Placental pericyte (primary cell): ENCODE results near the gene PRAF2. TPM values are rescaled to one million over a fixed set of nuclear protein-coding genes. Genes with fewer than 3 reads are reported as not detected.

Source experiments
- small RNA-seq: library from RNA; depleted of rRNA; stranded (forward); fragments of <200 nt; gene quantifications from one replicate; pipeline ENCODE3, GENCODE V24; 2012; ENCODE audit warnings: low replicate concordance
- total RNA-seq: library from RNA; depleted of rRNA; stranded (reverse); fragments of >200 nt; gene quantifications from 2 replicates; pipeline ENCODE4 v1.2.3, GENCODE V29; 2012

The PRAF2 gene
- total RNA-seq: 14.0 and 15.2 TPM in 2 replicates

DNA sequence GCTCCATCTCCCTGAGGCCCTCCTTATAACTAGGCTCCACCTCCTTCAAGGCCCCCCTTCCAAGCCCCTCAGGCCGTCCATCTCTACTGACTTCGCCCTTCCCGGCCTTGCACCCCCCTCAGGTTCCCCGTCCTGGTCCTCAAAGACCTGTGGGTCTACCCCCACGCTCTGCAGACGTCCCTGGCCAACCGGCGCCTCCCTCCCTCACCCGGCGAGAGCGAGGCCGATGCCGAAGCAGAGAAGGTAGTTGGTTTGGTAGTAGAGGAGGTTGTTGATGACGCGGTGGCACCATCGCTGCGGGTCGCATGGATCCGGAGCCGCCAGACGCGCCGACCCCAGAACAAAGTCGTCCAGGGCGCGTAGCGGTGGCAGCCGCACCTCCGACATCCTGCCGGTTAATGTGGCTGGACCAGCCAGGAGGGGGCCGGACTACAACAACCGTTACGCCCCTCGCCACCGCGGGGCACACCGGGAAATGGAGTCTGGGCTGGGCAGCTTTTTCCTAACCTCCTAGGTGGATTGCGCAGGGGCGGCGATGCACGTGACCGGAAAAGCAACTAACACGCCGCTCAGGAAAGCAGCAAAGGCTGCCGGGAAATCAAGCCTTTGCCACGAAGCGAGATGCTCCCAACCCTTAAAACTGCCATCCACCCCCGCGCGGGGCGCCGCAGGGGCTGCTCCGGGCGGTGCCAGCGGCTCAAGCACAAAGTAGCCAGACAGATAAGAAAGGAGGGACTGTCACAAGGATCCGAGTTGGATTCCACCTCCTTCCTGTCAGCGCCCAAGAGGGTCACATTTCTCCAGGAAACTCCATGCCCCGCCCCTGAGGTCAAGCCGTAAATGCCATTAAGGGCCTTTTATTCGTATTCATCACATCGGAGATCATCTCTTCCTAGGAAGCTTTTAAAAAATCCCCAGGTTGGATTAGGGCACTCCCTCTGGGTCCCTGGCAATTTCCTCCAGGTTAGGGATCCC lies at the start of gene PRAF2:
TSS of gene PRAF2 (minus strand) at position 402 of the 975 bp plus-strand sequence. CDS start at position 387, 15 bp downstream.

GRCh38 chrX:49079489-49080428 lies 6.0 kb upstream of the PRAF2 start, which contains the start of gene WDR45:
WDR45 (minus strand) TSS chrX:49079887; CDS start chrX:49078095, 1,792 bp downstream.

GRCh38 chrX:49058794-49059193 lies 15.0 kb downstream of the PRAF2 start, which contains the start of gene CCDC120:
CCDC120 (plus strand) TSS chrX:49058999; CDS start chrX:49062042, 3,043 bp downstream.

DNA sequence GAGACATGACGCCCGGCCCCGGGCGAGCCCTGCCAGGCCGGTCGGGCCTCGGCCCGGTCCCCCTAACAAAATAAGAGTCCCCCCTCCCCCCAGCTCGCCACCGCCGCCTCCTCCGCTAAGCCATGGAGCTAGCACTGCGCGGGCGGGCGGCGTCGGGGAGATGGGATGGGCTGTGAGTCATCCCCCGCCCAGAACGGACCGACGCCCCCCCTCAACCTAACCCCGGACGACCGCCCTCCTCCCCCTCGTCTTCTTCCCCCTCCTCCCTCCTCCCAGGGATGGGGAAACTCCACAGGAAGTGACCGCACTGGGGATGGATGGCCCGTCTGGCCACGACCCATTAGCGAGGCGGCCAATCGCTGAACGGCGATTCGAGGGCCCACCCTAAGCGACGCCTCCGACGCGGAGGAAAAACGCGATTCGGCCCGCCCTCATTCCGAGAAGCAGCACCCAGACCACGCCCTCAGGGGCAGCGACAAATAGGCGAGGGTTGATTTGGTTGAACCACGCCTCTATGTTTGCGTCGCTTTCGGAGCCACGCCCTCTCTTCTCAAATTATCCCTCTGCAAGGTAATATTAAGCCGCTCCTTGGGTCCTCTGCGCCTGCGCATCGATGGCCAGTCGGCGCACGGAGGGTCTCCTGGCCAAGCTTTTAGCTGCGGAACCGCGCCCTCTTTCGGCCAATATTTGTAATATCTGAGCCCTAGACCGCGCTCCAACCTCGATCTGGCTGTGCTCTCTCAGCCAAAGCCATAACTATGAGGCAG lies 30.4 kb downstream of the PRAF2 start, which contains the start of gene TFE3:
TSS of gene TFE3 (minus strand) at position 138 of the 767 bp plus-strand sequence. CDS start at position 7, 131 bp downstream.

Small RNA genes within 50 kb of the gene (small RNA-seq; reads per million reads assigned to genes)
- 0.13 reads per million for gene RNU4-52P

Other genes with a start within 250 kb of the PRAF2 start
- 0.22 TPM in 1 of 2 replicates, not detected in the other for gene ERAS, start 247.5 kb downstream of the PRAF2 start, total RNA-seq
- gene PCSK1N, start 238.4 kb downstream of the PRAF2 start, total RNA-seq: not detected in 2 replicates
- 35.5 and 42.0 TPM in 2 replicates for gene TIMM17B, start 176.2 kb downstream of the PRAF2 start, total RNA-seq
- gene PQBP1, start 176.1 kb downstream of the PRAF2 start, total RNA-seq: 56.7 and 94.3 TPM in 2 replicates
- 23.9 and 26.1 TPM in 2 replicates for gene SLC35A2, start 162.4 kb downstream of the PRAF2 start, total RNA-seq
- gene PIM2, start 155.0 kb downstream of the PRAF2 start, total RNA-seq: 13.2 and 19.3 TPM in 2 replicates
- gene OTUD5, start 116.4 kb downstream of the PRAF2 start, total RNA-seq: 34.6 and 58.4 TPM in 2 replicates
- gene KCND1, start 102.2 kb downstream of the PRAF2 start, total RNA-seq: under 0.01 and 0.14 TPM in 2 replicates
- 16.6 and 23.6 TPM in 2 replicates for gene GRIPAP1, start 71.7 kb downstream of the PRAF2 start, total RNA-seq
- 57.8 and 66.3 TPM in 2 replicates for gene TFE3, start 30.6 kb downstream of the PRAF2 start, total RNA-seq
- gene CCDC120, start 15.0 kb downstream of the PRAF2 start, total RNA-seq: 0.57 and 1.1 TPM in 2 replicates
- 65.3 and 152 TPM in 2 replicates for gene WDR45, start 5.9 kb upstream of the PRAF2 start, total RNA-seq
- gene GPKOW, start 49.7 kb upstream of the PRAF2 start, total RNA-seq: 17.8 and 19.9 TPM in 2 replicates
- gene MAGIX, start 88.8 kb upstream of the PRAF2 start, total RNA-seq: 1.1 and 3.3 TPM in 2 replicates
- 54.3 and 88.5 TPM in 2 replicates for gene PLP2, start 97.9 kb upstream of the PRAF2 start, total RNA-seq
- 5.0 and 6.3 TPM in 2 replicates for gene PRICKLE3, start 112.4 kb upstream of the PRAF2 start, total RNA-seq
- under 0.01 and 0.29 TPM in 2 replicates for gene SYP, start 126.2 kb upstream of the PRAF2 start, total RNA-seq
- gene CACNA1F, start 159.3 kb upstream of the PRAF2 start, total RNA-seq: not detected in 2 replicates
- 12.0 and 20.9 TPM in 2 replicates for gene CCDC22, start 161.5 kb upstream of the PRAF2 start, total RNA-seq
- gene FOXP3, start 190.7 kb upstream of the PRAF2 start, total RNA-seq: not detected in 2 replicates
- 4.6 and 5.2 TPM in 2 replicates for gene PPP1R3F, start 195.8 kb upstream of the PRAF2 start, total RNA-seq
- not detected in 2 replicates for gene GAGE10, start 229.6 kb upstream of the PRAF2 start, total RNA-seq
- gene GAGE12J, start 248.0 kb upstream of the PRAF2 start, total RNA-seq: not detected in 2 replicates